HEK293 (cell line): Measurements from ENCODE around the gene CLDN14.

Experiments used
- CTCF ChIA-PET: fragments of 350-600 bp; formaldehyde crosslinking; extraction: SDS; loops from one replicate; lab custom pipeline; 2021; ENCODE audit warnings: antibody characterized with exemption; lab: Yijun Ruan, JAX
- POLR2A ChIA-PET: fragments of 300-600 bp; formaldehyde crosslinking; extraction: SDS; loops from one replicate; lab custom pipeline; 2020; ENCODE audit warnings: antibody characterized with exemption, inconsistent platforms; lab: Yijun Ruan, JAX
- H3K27ac ChIP-seq: fragments of 200-500 bp; sonication (Bioruptor generic); 2 replicates; pipeline ENCODE4 v1.5.1; 2014; ENCODE audit warnings: low read depth, low read length, control low read depth, inconsistent platforms; ENCODE audit errors: extremely low read depth
- H3K36me3 ChIP-seq, 2 experiments: fragments of 200-500 bp in 1 of 2; sonication (Bioruptor generic) in 1 of 2; 1 replicate in 1 of 2; 2 replicates in 1 of 2; pipeline ENCODE4 v1.5.1; 2014 to 2017; ENCODE audit warnings: inconsistent platforms in 2 of 2, low read length in 2 of 2; ENCODE audit not compliant: control insufficient read depth in 2 of 2, insufficient read depth in 1 of 2
- H3K4me1 ChIP-seq: fragments of 200-500 bp; sonication (Bioruptor generic); 2 replicates; pipeline ENCODE4 v1.5.1; 2014; ENCODE audit warnings: mild to moderate bottlenecking, low read length, inconsistent platforms; ENCODE audit not compliant: control insufficient read depth, insufficient read depth
- H3K4me3 ChIP-seq: 2 replicates; pipeline ENCODE4 v1.5.1; 2011; ENCODE audit warnings: low read depth, mild to moderate bottlenecking, control low read depth, low read length, moderate library complexity
- H3K9me3 ChIP-seq: fragments of 200-500 bp; sonication (Bioruptor generic); 2 replicates; pipeline ENCODE4 v1.5.1; 2014; ENCODE audit warnings: low read depth, low read length, inconsistent platforms; ENCODE audit not compliant: control insufficient read depth, insufficient read depth
- AEBP2 ChIP-seq: fragments of 450-650 bp; formaldehyde crosslinking; IDR thresholded peaks from 2 replicates; pipeline ENCODE4 v1.5.1; 2016; ENCODE audit warnings: missing biosample characterization, missing genetic modification characterization, borderline replicate concordance
- BCL6B ChIP-seq: fragments of 450-650 bp; formaldehyde crosslinking; IDR thresholded peaks from 2 replicates; pipeline ENCODE4 v1.5.1; 2017; ENCODE audit warnings: missing biosample characterization, missing genetic modification characterization
- HIC1 ChIP-seq: fragments of 450-650 bp; formaldehyde crosslinking; IDR thresholded peaks from 2 replicates; pipeline ENCODE4 v1.5.1; 2016; ENCODE audit warnings: missing biosample characterization, missing genetic modification characterization
- KLF1 ChIP-seq: fragments of 450-650 bp; formaldehyde crosslinking; IDR thresholded peaks from 2 replicates; pipeline ENCODE4 v1.5.1; 2016; ENCODE audit warnings: missing biosample characterization, missing genetic modification characterization
- SETDB1 ChIP-seq: IDR thresholded peaks from one replicate; pipeline ENCODE4 v1.6.1; 2017; ENCODE audit warnings: mild to moderate bottlenecking, low read length, moderate library complexity, mixed read lengths; ENCODE audit not compliant: insufficient read length
- ZBTB21 ChIP-seq: fragments of 450-650 bp; formaldehyde crosslinking; IDR thresholded peaks from 2 replicates; pipeline ENCODE4 v1.5.1; 2017; ENCODE audit warnings: missing biosample characterization, missing genetic modification characterization
- ZBTB7A ChIP-seq: fragments of 450-650 bp; formaldehyde crosslinking; IDR thresholded peaks from 2 replicates; pipeline ENCODE4 v1.5.1; 2016; ENCODE audit warnings: low read depth, missing biosample characterization, missing genetic modification characterization
- ZNF132 ChIP-seq: fragments of 450-650 bp; formaldehyde crosslinking; IDR thresholded peaks from 2 replicates; pipeline ENCODE4 v1.5.1; 2017; ENCODE audit warnings: missing biosample characterization, missing genetic modification characterization, borderline replicate concordance
- ZNF302 ChIP-seq: fragments of 450-650 bp; formaldehyde crosslinking; IDR thresholded peaks from 2 replicates; pipeline ENCODE4 v1.5.1; 2016; ENCODE audit warnings: missing biosample characterization, missing genetic modification characterization, low read depth
- ZNF324 ChIP-seq: fragments of 450-650 bp; formaldehyde crosslinking; IDR thresholded peaks from 2 replicates; pipeline ENCODE4 v1.5.1; 2016; ENCODE audit warnings: missing biosample characterization, missing genetic modification characterization
- ZNF354C ChIP-seq: fragments of 450-650 bp; formaldehyde crosslinking; IDR thresholded peaks from 2 replicates; pipeline ENCODE4 v1.5.1; 2016; ENCODE audit warnings: missing biosample characterization, missing genetic modification characterization, low read depth, borderline replicate concordance
- ZNF398 ChIP-seq: fragments of 450-650 bp; formaldehyde crosslinking; IDR thresholded peaks from 2 replicates; pipeline ENCODE4 v1.5.1; 2017; ENCODE audit warnings: missing biosample characterization, missing genetic modification characterization
- ZNF521 ChIP-seq: fragments of 450-650 bp; formaldehyde crosslinking; IDR thresholded peaks from 2 replicates; pipeline ENCODE4 v1.5.1; 2017; ENCODE audit warnings: missing biosample characterization, mild to moderate bottlenecking, missing genetic modification characterization
- ZNF580 ChIP-seq: fragments of 450-650 bp; formaldehyde crosslinking; IDR thresholded peaks from 2 replicates; pipeline ENCODE4 v1.5.1; 2016; ENCODE audit warnings: missing biosample characterization, missing genetic modification characterization
- ZNF664 ChIP-seq: fragments of 450-650 bp; formaldehyde crosslinking; IDR thresholded peaks from 2 replicates; pipeline ENCODE4 v1.5.1; 2016; ENCODE audit warnings: missing biosample characterization, missing genetic modification characterization
- ZNF704 ChIP-seq: fragments of 450-650 bp; formaldehyde crosslinking; IDR thresholded peaks from 2 replicates; pipeline ENCODE4 v1.5.1; 2016; ENCODE audit warnings: missing biosample characterization, missing genetic modification characterization
- ZNF785 ChIP-seq: fragments of 450-650 bp; formaldehyde crosslinking; IDR thresholded peaks from 2 replicates; pipeline ENCODE4 v1.5.1; 2016; ENCODE audit warnings: missing biosample characterization, missing genetic modification characterization

Gene CLDN14

GRCh38 chr21:36436829-36437744 lies 42.8 kb downstream of the CLDN14 start (continued):
- no peak for TF ChIP-seq ZNF580 (tag by site-specific recombination)
- TF ChIP-seq SETDB1, result peak; percentile 60
- TF ChIP-seq ZNF354C (tag by site-specific recombination), result no peak
- TF ChIP-seq ZNF664 (tag by site-specific recombination), result 0 out of 2 replicates have a peak, but pooled peaks have one; percentile 15
- no peak for TF ChIP-seq ZBTB7A (tag by site-specific recombination)
- no peak for TF ChIP-seq ZNF132 (tag by site-specific recombination)

- CTCF ChIA-PET, result interaction anchor here (0.6 kb wide), 1 partner anchor 1763 kb away, joined by 3 read pairs; no protein-coding TSS in a partner anchor
- TF ChIP-seq ZBTB21 (no peak), BCL6B (tag by site-specific recombination) (no peak), ZNF704 (tag by site-specific recombination) (no peak), ZNF521 (tag by site-specific recombination) (no peak), AEBP2 (tag by site-specific recombination) (no peak), ZNF302 (no peak), KLF1 (tag by site-specific recombination) (no peak), ZNF324 (tag by site-specific recombination) (no peak), HIC1 (no peak), ZNF785 (tag by site-specific recombination) (no peak), ZNF398 (no peak)
- Histone ChIP-seq H3K27ac (no peak overlapping the region), H3K9me3 (no peaks in the 10 kb centered on the region), H3K36me3 (no peaks in the 10 kb centered on the region), H3K4me3 (no peak overlapping the region), H3K4me1 (peaks cover 8% of the 10 kb centered on the region; the same call in 1 of the 2 replicates)
- POLR2A ChIA-PET, result no interaction called here
Observed at GRCh38 chr21:36434144-36434543, 45.8 kb downstream of the CLDN14 start.
